SK-N-MC (cell line): ENCODE data around the gene UPF1.

ENCODE experiments used
- EZH2 ChIP-seq: fragments of 200-600 bp; sonication (generic); IDR thresholded peaks from one replicate; pipeline ENCODE4 v1.6.1; 2017; ENCODE audit warnings: antibody characterized with exemption
- POLR2AphosphoS5 ChIP-seq: IDR thresholded peaks from 2 replicates; pipeline ENCODE4 v1.6.1; 2012; ENCODE audit warnings: mild to moderate bottlenecking, low read depth, low read length, borderline replicate concordance

DNA sequence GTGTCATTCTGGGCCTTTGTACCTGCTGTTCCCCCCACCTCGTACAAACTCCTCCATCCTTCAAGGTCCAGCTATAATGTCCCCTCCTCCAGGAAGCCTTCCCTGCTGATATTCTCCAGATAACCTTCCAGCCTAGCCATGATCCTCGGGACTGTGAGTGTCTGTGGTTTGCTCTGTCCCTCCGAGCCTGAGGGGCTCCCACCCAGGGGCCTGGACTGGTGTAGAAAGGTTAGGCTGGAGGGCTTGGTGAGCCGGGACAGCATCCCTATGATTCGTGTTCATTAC is 37.8 kb upstream of the UPF1 start:
- TF ChIP-seq EZH2 (no peak), POLR2AphosphoS5 (no peak)
